Measurements from ENCODE around the gene CSF3.
"Not testable (repeated sequence)": the region's sequence is repeated elsewhere in the genome, so short reads cannot be mapped to it uniquely, and the experiment has no call there.

Gene CSF3

DNA sequence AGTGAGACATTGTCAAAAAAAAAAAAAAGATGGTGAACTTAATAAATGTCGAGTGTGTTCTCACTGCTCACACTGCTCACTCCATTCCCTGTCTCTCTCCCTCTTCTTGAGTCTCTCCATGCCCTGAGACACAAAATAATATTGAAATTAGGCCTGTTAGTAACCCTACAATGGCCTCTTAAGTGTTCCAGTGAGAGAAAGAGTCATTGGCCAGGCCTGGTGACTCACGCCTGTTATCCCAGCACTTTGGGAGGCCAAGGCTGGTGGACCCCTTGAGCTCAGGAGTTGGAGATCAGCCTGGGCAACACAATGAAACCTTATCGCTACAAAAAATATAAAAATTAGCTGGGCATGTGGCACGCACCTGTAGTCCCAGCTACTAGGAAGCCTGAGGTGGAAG is 16.2 kb upstream of the CSF3 start:
- H3K27ac ChIP-seq, result no peak overlapping the region
- no peak for TF ChIP-seq CTCF (conservative IDR thresholded peaks at IDR 0.05)

GRCh38 chr17:40000161-40000560 is 15.1 kb upstream of the CSF3 start:
- no peak overlapping the region for H3K27ac ChIP-seq
- TF ChIP-seq CTCF (conservative IDR thresholded peaks at IDR 0.05), result no peak

DNA sequence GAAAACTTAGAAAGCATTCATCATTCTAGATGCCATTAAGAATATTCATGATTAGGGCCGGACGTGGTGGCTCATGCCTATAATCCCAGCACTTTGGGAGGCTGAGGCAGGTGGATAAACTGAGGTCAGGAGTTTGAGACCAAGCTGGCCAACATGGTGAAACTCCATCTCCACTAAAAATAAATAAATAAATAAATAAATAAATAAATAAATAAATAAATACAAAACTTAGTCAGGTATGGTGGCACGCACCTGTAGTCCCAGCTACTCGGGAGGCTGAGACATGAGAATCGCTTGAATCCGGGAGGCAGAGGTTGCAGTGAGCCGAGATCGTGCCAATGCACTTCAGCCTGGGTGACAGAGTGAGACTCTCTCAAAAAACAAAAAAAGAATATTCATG is 13.9 kb upstream of the CSF3 start:
- H3K27ac ChIP-seq, result not testable (repeated sequence)

- no peak for TF ChIP-seq CTCF (conservative IDR thresholded peaks at IDR 0.05)
Observed at GRCh38 chr17:40004072-40004471, 11.2 kb upstream of the CSF3 start.

DNA sequence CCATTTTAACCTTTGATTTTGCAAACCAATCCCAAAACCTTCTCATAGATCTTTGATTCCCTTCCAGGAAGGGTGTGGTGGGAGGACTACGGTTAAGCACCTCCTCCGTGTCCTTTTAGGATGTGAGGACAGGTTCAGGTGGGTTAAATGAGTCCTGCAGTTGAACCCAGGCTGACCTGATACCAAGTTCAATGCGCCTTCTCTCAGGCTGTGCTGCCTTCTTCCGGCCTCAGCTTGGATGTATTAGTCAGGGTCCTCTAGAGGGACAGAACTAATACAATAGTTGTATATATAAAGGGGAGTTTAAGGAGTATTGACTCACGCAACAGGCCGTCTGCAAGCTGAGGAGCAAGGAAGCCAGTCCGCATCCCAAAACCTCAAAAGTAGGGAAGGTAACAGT is 10.5 kb upstream of the CSF3 start:
- H3K27ac ChIP-seq, result no peak overlapping the region
- no peak for TF ChIP-seq CTCF (conservative IDR thresholded peaks at IDR 0.05)

More at GRCh38 chr17:40004072-40004471, 11.2 kb upstream of the CSF3 start:
- H3K27ac ChIP-seq, result no peak overlapping the region

DNA sequence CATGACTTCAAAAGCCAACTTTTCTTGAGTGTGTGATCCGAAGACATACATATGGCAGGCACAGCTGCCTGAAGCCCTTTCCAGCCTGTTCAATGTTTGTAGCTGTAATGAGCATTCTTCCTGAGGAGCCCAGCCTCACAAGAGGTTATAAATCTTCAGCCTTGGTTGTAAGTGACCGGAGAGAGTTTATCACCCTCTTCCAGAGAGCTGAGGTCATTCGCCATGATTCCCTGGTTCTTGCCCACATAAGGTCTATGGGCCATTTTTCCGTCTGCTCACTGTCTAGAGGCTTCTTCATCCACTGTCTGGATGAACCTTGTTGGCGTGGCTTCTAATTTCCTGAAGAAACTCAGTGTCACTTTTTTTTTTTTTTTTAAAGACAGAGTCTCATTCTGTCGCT is 9.7 kb upstream of the CSF3 start:
- H3K27ac ChIP-seq, result no peak overlapping the region
- TF ChIP-seq CTCF (conservative IDR thresholded peaks at IDR 0.05), result no peak

- H3K27ac ChIP-seq, result not testable (repeated sequence)
Observed at GRCh38 chr17:40010946-40011500, 4.2 kb upstream of the CSF3 start.

DNA sequence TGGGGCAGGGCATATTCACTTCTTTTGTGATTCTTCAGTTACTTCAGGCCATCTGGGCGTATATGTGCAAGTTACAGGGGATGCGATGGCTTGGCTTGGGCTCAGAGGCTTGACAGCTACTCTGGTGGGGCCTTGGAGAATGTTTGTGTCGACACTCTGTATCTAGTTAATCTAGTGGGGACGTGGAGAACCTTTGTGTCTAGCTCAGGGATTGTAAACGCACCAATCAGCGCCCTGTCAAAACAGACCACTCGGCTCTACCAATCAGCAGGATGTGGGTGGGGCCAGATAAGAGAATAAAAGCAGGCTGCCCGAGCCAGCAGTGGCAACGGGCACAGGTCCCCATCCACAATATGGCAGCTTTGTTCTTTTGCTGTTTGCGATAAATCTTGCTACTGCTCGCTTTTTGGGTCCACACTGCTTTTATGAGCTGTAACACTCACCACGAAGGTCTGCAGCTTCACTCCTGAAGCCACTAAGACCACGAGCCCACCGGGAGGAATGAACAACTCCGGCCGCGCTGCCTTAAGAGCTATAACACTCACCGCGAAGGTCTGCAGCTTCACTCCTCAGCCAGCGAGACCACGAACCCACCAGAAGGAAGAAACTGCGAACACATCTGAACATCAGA is 3.1 kb upstream of the CSF3 start:
- not testable (repeated sequence) for H3K27ac ChIP-seq

DNA sequence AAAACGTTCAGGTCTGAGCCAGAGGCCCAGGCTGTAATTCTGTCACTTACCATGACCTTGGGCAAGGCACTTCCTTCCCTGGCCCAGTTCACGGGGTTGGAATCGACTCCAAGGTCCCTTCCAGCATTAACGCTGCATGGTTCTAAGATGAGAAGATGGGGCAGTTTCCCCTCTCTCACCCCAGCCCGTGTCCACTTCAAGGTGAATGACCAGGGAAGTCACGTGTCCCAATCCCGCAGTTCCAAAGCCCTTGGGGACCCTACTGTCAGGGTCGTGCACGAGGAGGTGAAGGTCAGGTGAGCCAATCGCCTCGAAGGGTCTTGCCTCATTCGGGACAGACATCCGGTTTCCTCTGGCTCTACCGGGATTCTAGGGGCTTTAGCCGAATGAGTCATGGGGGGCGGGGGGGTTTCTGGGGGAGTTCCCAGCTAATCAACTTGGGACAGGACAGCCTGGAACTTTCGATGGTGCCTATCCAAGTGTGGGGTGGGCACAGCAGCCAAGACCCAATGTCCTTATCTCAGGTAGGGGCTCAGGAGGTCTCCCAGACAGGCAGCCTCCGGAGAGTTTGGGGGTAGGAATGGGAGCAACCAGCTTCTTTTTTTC is 762 bp upstream of the CSF3 start:
- 0 out of 2 replicates have a peak overlapping the region, but pooled peaks have one; percentile 9 for H3K27ac ChIP-seq
- TF ChIP-seq CTCF (conservative IDR thresholded peaks at IDR 0.05), result no peak

Measured in VCaP (cell line).